HepG2 (cell line): Measurements from ENCODE around the gene PIP5K1A. TPM values are rescaled to one million over a fixed set of nuclear protein-coding genes. Genes with fewer than 3 reads are reported as not detected.

Source experiments
- AHR ChIP-seq: IDR thresholded peaks from 2 replicates; pipeline ENCODE4 v1.6.1; 2018; ENCODE audit warnings: missing genetic modification reagents, missing compliant biosample characterization
- BRD4 ChIP-seq: sonication (generic); formaldehyde crosslinking; IDR thresholded peaks from 2 replicates; pipeline ENCODE4 v1.4.0; 2020; ENCODE audit warnings: missing genetic modification reagents
- ELF4 ChIP-seq: sonication (generic); formaldehyde crosslinking; IDR thresholded peaks from 2 replicates; pipeline ENCODE4 v1.5.0; 2020; ENCODE audit warnings: missing genetic modification reagents, mild to moderate bottlenecking, moderate library complexity, borderline replicate concordance
- ESRRA ChIP-seq: sonication (generic); formaldehyde crosslinking; IDR thresholded peaks from 2 replicates; pipeline ENCODE4 v1.5.1; 2020; ENCODE audit warnings: mild to moderate bottlenecking, low read depth, missing genetic modification reagents
- GPN1 ChIP-seq: sonication (generic); formaldehyde crosslinking; IDR thresholded peaks from 2 replicates; pipeline ENCODE4 v1.5.1; 2020; ENCODE audit warnings: missing genetic modification reagents, borderline replicate concordance
- JUND ChIP-seq: sonication (generic); formaldehyde crosslinking; IDR thresholded peaks from 2 replicates; pipeline ENCODE4 v1.8.0; 2022; ENCODE audit warnings: mild to moderate bottlenecking, missing genetic modification reagents
- SNAI1 ChIP-seq: sonication (generic); formaldehyde crosslinking; IDR thresholded peaks from 2 replicates; pipeline ENCODE4 v1.5.0; 2020; ENCODE audit warnings: mild to moderate bottlenecking, missing genetic modification reagents, borderline replicate concordance
- SPEN ChIP-seq: sonication (generic); formaldehyde crosslinking; IDR thresholded peaks from 2 replicates; pipeline ENCODE4 v1.5.1; 2020; ENCODE audit warnings: low read depth, mild to moderate bottlenecking, missing genetic modification reagents
- THYN1 ChIP-seq: sonication (generic); formaldehyde crosslinking; IDR thresholded peaks from 2 replicates; pipeline ENCODE4 v1.8.1; 2023; ENCODE audit warnings: low read depth, mild to moderate bottlenecking, moderate library complexity, missing genetic modification reagents, borderline replicate concordance
- ZNF207 ChIP-seq: fragments of 450-650 bp; IDR thresholded peaks from 2 replicates; pipeline ENCODE4 v1.6.1; 2016; ENCODE audit warnings: antibody characterized with exemption, borderline replicate concordance
- ZNF224 ChIP-seq: sonication (generic); formaldehyde crosslinking; IDR thresholded peaks from 2 replicates; pipeline ENCODE4 v1.5.0; 2020; ENCODE audit warnings: mild to moderate bottlenecking, missing genetic modification reagents
- ZNF720 ChIP-seq: sonication (generic); formaldehyde crosslinking; IDR thresholded peaks from 2 replicates; pipeline ENCODE4 v1.4.0; 2020; ENCODE audit warnings: missing genetic modification reagents
- ZSCAN31 ChIP-seq: sonication (generic); formaldehyde crosslinking; IDR thresholded peaks from 2 replicates; pipeline ENCODE4 v1.5.0; 2020; ENCODE audit warnings: low read depth, mild to moderate bottlenecking, missing genetic modification reagents
- polyA plus RNA-seq, 8 experiments: library from polyadenylated mRNA; depleted of rRNA in 3 of 8; stranded (reverse) in 7 of 8; unstranded in 1 of 8; fragments of >200 nt; fragmentation: Illumina TruSeq in 4 of 8; extraction: Trizol in 4 of 8; gene quantifications; 2 replicates each; pipeline versions ENCODE4 v1.2.1 to v1.2.3, GENCODE V29; 2011 to 2016; ENCODE audit warnings: low read depth in 4 of 8, missing spikeins in 1 of 8, mixed read lengths in 1 of 8; ENCODE audit not compliant: insufficient read depth in 1 of 8
- total RNA-seq, 5 experiments: library from RNA; depleted of rRNA; stranded (reverse); fragments of >200 nt; fragmentation: Illumina TruSeq; extraction: Trizol; gene quantifications; 2 replicates each; pipeline ENCODE4 v1.2.3, GENCODE V29; 2016; ENCODE audit warnings: low read depth in 1 of 5
- TF ChIP-seq, protein P1 (sequence below): sonication (generic); formaldehyde crosslinking; IDR thresholded peaks from 2 replicates; pipeline ENCODE4 v1.5.1; 2020; ENCODE audit warnings: mild to moderate bottlenecking, missing genetic modification reagents
- TF ChIP-seq, protein P2 (sequence below): sonication (generic); formaldehyde crosslinking; IDR thresholded peaks from 2 replicates; pipeline ENCODE4 v1.8.0; 2022; ENCODE audit warnings: missing genetic modification reagents, mild to moderate bottlenecking, moderate library complexity, borderline replicate concordance
- TF ChIP-seq, protein P3 (sequence below): sonication (generic); formaldehyde crosslinking; IDR thresholded peaks from 2 replicates; pipeline ENCODE4 v1.5.1; 2020; ENCODE audit warnings: missing genetic modification reagents, mild to moderate bottlenecking, borderline replicate concordance
- TF ChIP-seq, protein P4 (sequence below): sonication (generic); formaldehyde crosslinking; IDR thresholded peaks from 2 replicates; pipeline ENCODE4 v1.8.0; 2022; ENCODE audit warnings: mild to moderate bottlenecking, missing genetic modification reagents, moderate library complexity
- TF ChIP-seq, protein P5 (sequence below): sonication (generic); formaldehyde crosslinking; IDR thresholded peaks from 2 replicates; pipeline ENCODE4 v1.8.0; 2022; ENCODE audit warnings: mild to moderate bottlenecking, missing genetic modification reagents, borderline replicate concordance

PIP5K1A gene
- total and polyA plus RNA-seq, 2 of the 13 experiments (the other 11 are each of a cell fraction or from before 2014, with no cell fraction given), result 45.3 to 65.1 TPM

DNA sequence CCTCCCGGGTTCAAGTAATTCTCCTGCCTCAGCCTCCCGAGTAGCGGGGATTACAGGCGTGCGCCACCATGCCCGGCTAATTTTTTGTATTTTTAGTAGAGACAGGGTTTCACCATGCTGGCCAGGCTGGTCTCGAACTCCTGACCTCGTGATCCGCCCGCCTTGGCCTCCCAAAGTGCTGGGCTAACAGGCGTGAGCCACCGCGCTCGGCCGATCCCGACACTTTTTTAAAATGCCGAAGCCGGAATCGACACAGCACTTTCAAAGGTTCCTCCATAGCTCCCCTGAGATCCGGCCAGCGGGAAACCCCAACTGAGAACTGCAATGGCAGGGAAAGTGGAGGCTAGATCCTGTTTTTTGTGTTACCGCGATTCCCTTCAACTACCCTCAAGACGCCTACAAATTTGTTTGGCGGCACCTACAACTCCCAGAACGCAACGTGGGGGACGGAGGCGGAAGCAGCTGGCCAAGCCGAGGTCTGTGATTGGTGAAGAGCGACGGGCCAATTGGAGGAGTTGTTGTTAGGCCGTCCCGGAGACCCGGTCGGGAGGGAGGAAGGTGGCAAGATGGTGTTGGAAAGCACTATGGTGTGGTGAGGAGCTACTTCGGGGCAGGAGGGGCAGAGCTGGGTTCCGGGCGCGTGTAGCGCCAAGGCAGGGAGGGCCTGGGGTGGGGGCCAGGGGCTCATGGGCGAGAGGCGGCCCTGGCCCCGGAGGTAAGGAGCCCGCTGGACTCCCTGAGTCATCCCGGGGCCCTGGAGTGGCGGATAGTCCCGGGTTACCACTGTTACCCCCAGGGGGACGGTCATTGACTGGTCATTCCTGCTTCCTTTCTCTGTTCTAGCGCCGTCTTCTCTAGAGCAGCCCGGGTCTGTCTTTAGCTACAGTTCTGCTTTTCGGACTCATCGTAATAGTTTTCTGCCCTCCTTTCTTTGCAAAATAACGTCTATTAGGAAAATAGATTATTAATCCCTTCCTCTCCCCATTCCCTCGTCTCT lies 56.2 kb downstream of the PIP5K1A start, which contains the start of gene PSMD4 (continued):
- TF ChIP-seq, protein P1, sequence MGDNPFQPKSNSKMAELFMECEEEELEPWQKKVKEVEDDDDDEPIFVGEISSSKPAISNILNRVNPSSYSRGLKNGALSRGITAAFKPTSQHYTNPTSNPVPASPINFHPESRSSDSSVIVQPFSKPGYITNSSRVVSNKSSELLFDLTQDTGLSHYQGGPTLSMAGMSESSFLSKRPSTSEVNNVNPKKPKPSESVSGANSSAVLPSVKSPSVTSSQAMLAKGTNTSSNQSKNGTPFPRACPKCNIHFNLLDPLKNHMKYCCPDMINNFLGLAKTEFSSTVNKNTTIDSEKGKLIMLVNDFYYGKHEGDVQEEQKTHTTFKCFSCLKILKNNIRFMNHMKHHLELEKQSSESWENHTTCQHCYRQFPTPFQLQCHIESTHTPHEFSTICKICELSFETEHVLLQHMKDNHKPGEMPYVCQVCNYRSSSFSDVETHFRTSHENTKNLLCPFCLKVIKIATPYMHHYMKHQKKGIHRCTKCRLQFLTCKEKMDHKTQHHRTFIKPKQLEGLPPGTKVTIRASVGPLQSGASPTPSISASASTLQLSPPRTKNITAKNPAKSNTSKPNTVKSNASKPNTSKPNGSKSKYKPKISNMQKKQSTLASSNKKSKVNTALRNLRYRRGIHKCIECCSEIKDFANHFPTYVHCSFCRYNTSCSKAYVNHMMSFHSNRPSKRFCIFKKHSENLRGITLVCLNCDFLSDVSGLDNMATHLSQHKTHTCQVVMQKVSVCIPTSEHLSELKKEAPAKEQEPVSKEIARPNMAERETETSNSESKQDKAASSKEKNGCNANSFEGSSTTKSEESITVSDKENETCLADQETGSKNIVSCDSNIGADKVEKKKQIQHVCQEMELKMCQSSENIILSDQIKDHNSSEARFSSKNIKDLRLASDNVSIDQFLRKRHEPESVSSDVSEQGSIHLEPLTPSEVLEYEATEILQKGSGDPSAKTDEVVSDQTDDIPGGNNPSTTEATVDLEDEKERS, result no peak
- TF ChIP-seq BRD4 (no peak), ESRRA (CRISPR knock-in tag) (no peak), JUND (CRISPR knock-in tag) (no peak), SNAI1 (CRISPR knock-in tag) (no peak), ELF4 (CRISPR knock-in tag) (peak; percentile 59; the same call in 1 of the 2 replicates), SPEN (CRISPR knock-in tag) (peak; percentile 59; the same call in 1 of the 2 replicates), ZNF207 (no peak), ZNF224 (CRISPR knock-in tag) (no peak), THYN1 (CRISPR knock-in tag) (no peak), ZSCAN31 (CRISPR knock-in tag) (peak; percentile 66; the same call in 1 of the 2 replicates), AHR (CRISPR knock-in tag) (0 out of 2 replicates have a peak, but pooled peaks have one; percentile 21), GPN1 (no peak), ZNF720 (no peak)
- TF ChIP-seq, protein P2, sequence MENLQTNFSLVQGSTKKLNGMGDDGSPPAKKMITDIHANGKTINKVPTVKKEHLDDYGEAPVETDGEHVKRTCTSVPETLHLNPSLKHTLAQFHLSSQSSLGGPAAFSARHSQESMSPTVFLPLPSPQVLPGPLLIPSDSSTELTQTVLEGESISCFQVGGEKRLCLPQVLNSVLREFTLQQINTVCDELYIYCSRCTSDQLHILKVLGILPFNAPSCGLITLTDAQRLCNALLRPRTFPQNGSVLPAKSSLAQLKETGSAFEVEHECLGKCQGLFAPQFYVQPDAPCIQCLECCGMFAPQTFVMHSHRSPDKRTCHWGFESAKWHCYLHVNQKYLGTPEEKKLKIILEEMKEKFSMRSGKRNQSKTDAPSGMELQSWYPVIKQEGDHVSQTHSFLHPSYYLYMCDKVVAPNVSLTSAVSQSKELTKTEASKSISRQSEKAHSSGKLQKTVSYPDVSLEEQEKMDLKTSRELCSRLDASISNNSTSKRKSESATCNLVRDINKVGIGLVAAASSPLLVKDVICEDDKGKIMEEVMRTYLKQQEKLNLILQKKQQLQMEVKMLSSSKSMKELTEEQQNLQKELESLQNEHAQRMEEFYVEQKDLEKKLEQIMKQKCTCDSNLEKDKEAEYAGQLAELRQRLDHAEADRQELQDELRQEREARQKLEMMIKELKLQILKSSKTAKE (CRISPR knock-in tag), result no peak
- TF ChIP-seq, protein P3, sequence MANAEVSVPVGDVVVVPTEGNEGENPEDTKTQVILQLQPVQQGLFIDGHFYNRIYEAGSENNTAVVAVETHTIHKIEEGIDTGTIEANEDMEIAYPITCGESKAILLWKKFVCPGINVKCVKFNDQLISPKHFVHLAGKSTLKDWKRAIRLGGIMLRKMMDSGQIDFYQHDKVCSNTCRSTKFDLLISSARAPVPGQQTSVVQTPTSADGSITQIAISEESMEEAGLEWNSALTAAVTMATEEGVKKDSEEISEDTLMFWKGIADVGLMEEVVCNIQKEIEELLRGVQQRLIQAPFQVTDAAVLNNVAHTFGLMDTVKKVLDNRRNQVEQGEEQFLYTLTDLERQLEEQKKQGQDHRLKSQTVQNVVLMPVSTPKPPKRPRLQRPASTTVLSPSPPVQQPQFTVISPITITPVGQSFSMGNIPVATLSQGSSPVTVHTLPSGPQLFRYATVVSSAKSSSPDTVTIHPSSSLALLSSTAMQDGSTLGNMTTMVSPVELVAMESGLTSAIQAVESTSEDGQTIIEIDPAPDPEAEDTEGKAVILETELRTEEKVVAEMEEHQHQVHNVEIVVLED (CRISPR knock-in tag), result peak; percentile 77
- TF ChIP-seq, protein P4, sequence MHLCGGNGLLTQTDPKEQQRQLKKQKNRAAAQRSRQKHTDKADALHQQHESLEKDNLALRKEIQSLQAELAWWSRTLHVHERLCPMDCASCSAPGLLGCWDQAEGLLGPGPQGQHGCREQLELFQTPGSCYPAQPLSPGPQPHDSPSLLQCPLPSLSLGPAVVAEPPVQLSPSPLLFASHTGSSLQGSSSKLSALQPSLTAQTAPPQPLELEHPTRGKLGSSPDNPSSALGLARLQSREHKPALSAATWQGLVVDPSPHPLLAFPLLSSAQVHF (CRISPR knock-in tag), result 0 out of 2 replicates have a peak, but pooled peaks have one; percentile 43
- TF ChIP-seq, protein P5, sequence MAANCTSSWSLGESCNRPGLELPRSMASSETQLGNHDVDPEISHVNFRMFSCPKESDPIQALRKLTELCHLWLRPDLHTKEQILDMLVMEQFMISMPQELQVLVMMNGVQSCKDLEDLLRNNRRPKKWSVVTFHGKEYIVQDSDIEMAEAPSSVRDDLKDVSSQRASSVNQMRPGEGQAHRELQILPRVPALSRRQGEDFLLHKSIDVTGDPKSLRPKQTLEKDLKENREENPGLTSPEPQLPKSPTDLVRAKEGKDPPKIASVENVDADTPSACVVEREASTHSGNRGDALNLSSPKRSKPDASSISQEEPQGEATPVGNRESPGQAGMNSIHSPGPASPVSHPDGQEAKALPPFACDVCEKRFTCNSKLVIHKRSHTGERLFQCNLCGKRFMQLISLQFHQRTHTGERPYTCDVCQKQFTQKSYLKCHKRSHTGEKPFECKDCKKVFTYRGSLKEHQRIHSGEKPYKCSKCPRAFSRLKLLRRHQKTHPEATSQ (CRISPR knock-in tag), result no peak
